ENCODE measurements around the gene BLTP3A. TPM values are rescaled to one million over a fixed set of nuclear protein-coding genes. Genes with fewer than 3 reads are reported as not detected.
A peak's percentile ranks its signal among the peaks of the same experiment; 100 is the strongest.
"Not testable (repeated sequence)": the region's sequence is repeated elsewhere in the genome, so short reads cannot be mapped to it uniquely, and the experiment has no call there.

BLTP3A gene
- 5.5 and 9.0 TPM in 2 replicates for total RNA-seq

- no peak for DNase-seq (ENCODE audit: extremely low read depth, low read depth, low spot score)
These were observed at the start of gene BLTP3A for GRCh38 chr6:34791701-34792604. TSS of gene BLTP3A (plus strand) at chr6:34792083. CDS start at chr6:34792251, 168 bp downstream.

- DNase-seq (ENCODE audit: extremely low read depth, low read depth, low spot score), result no peak
These were observed 49.8 kb upstream of the BLTP3A start for GRCh38 chr6:34742094-34742493.

GRCh38 chr6:34743625-34744293 is 48.1 kb upstream of the BLTP3A start:
- no peak for DNase-seq (ENCODE audit: extremely low read depth, low read depth, low spot score)

GRCh38 chr6:34744294-34744647 is 47.6 kb upstream of the BLTP3A start:
- DNase-seq (ENCODE audit: extremely low read depth, low read depth, low spot score), result not testable (repeated sequence)

GRCh38 chr6:34745277-34746103 is 46.4 kb upstream of the BLTP3A start:
- no peak for DNase-seq (ENCODE audit: extremely low read depth, low read depth, low spot score)

GRCh38 chr6:34746104-34746846 is 45.6 kb upstream of the BLTP3A start:
- no peak for DNase-seq (ENCODE audit: extremely low read depth, low read depth, low spot score)

GRCh38 chr6:34748757-34749156 is 43.1 kb upstream of the BLTP3A start:
- DNase-seq (ENCODE audit: extremely low read depth, low read depth, low spot score), result no peak

- DNase-seq (ENCODE audit: extremely low read depth, low read depth, low spot score), result peak; percentile 2
These were observed 35.4 kb upstream of the BLTP3A start for GRCh38 chr6:34756513-34756856.

GRCh38 chr6:34757687-34758274 is 34.1 kb upstream of the BLTP3A start:
- DNase-seq (ENCODE audit: extremely low read depth, low read depth, low spot score), result no peak

- no peak for DNase-seq (ENCODE audit: extremely low read depth, low read depth, low spot score)
These were observed 31.8 kb upstream of the BLTP3A start for GRCh38 chr6:34760108-34760507.

- not testable (repeated sequence) for DNase-seq (ENCODE audit: extremely low read depth, low read depth, low spot score)
These were observed 30.2 kb upstream of the BLTP3A start for GRCh38 chr6:34761681-34762080.

GRCh38 chr6:34768148-34768547 is 23.7 kb upstream of the BLTP3A start:
- DNase-seq (ENCODE audit: extremely low read depth, low read depth, low spot score), result no peak

- no peak for DNase-seq (ENCODE audit: extremely low read depth, low read depth, low spot score)
These were observed 20.2 kb upstream of the BLTP3A start for GRCh38 chr6:34771727-34772126.

- DNase-seq (ENCODE audit: extremely low read depth, low read depth, low spot score), result no peak
These were observed 18.9 kb upstream of the BLTP3A start for GRCh38 chr6:34772940-34773339.

GRCh38 chr6:34773916-34774315 is 18.0 kb upstream of the BLTP3A start:
- no peak for DNase-seq (ENCODE audit: extremely low read depth, low read depth, low spot score)

GRCh38 chr6:34774967-34775366 is 16.9 kb upstream of the BLTP3A start:
- DNase-seq (ENCODE audit: extremely low read depth, low read depth, low spot score), result no peak

- not testable (repeated sequence) for DNase-seq (ENCODE audit: extremely low read depth, low read depth, low spot score)
These were observed 6.5 kb upstream of the BLTP3A start for GRCh38 chr6:34785375-34785774.

- DNase-seq (ENCODE audit: extremely low read depth, low read depth, low spot score), result not testable (repeated sequence)
These were observed 4.7 kb upstream of the BLTP3A start for GRCh38 chr6:34787152-34787551.

- DNase-seq (ENCODE audit: extremely low read depth, low read depth, low spot score), result no peak
These were observed 3.8 kb upstream of the BLTP3A start for GRCh38 chr6:34788111-34788510.

GRCh38 chr6:34791164-34791700 is 651 bp upstream of the BLTP3A start:
- DNase-seq (ENCODE audit: extremely low read depth, low read depth, low spot score), result no peak

Measured in glomerular endothelial cell (primary cell).